Endothelial cell of umbilical vein (primary cell): ENCODE data around the gene MBLAC1. TPM values are rescaled to one million over a fixed set of nuclear protein-coding genes. Genes with fewer than 3 reads are reported as not detected.
"Not testable (repeated sequence)": the region's sequence is repeated elsewhere in the genome, so short reads cannot be mapped to it uniquely, and the experiment has no call there.

Experiments
- BruUV-seq: library from RNA; stranded (reverse); fragments of 400-500 nt; replicated peaks from 2 replicates; lab custom pipeline; 2021; lab: Mats Ljungman, UMichigan
- CTCF ChIA-PET: fragments of 300-600, 350-600 bp; sonication (Branson Sonifier 250); formaldehyde crosslinking; loops from one replicate; lab custom pipeline; 2021; ENCODE audit warnings: antibody characterized with exemption, inconsistent platforms; lab: Charles Lee
- POLR2A ChIA-PET: fragments of 300-600, 350-600 bp; sonication (Branson Sonifier 250); formaldehyde crosslinking; loops from one replicate; lab custom pipeline; 2021; ENCODE audit warnings: antibody characterized with exemption, inconsistent platforms; lab: Charles Lee
- DNase-seq: peaks from one replicate; pipeline ENCODE4 v3.0.0-alpha.2; 2011; ENCODE audit warnings: low read depth, low spot score
- FAIRE-seq: peaks from 2 replicates; lab custom pipeline; 2011; peaks lifted over from hg19 to GRCh38; lab: Jason Lieb, UNC
- H2AFZ ChIP-seq: 2 replicates; pipeline ENCODE4 v1.6.0; 2012; ENCODE audit warnings: low read depth, low read length, control low read depth, inconsistent platforms
- H3K27ac ChIP-seq: 2 replicates; pipeline ENCODE4 v1.5.1; 2011; ENCODE audit warnings: low read depth, mild to moderate bottlenecking, control low read depth, low read length, moderate library complexity; ENCODE audit not compliant: insufficient read depth
- H3K27me3 ChIP-seq, 2 experiments: 2 replicates each; pipeline versions ENCODE4 v1.6.0 to v1.6.1; 2011; ENCODE audit warnings: low read length in 2 of 2, mixed read lengths in 1 of 2; ENCODE audit not compliant: control insufficient read depth in 2 of 2, insufficient read depth in 2 of 2
- H3K36me3 ChIP-seq, 2 experiments: 2 replicates in 1 of 2; 3 replicates in 1 of 2; pipeline ENCODE4 v1.5.1; 2011; ENCODE audit warnings: low read length in 2 of 2, mild to moderate bottlenecking in 1 of 2, moderate library complexity in 1 of 2; ENCODE audit not compliant: control insufficient read depth in 2 of 2, insufficient read depth in 2 of 2; ENCODE audit errors: extremely low read depth in 1 of 2
- H3K4me1 ChIP-seq: 3 replicates; pipeline ENCODE4 v1.5.1; 2011; ENCODE audit warnings: mild to moderate bottlenecking, low read length; ENCODE audit not compliant: control insufficient read depth, insufficient read depth; ENCODE audit errors: extremely low read depth
- H3K4me2 ChIP-seq: 2 replicates; pipeline ENCODE4 v1.6.1; 2011; ENCODE audit warnings: low read length, control low read depth, mixed read lengths; ENCODE audit not compliant: insufficient read depth
- H3K4me3 ChIP-seq, 3 experiments: fragments of 200-600 bp in 1 of 3; sonication (generic), shearing (Covaris generic) in 1 of 3; replicated peaks in 1 of 3; 2 replicates each; pipeline ENCODE4 v1.5.1; 2011 to 2016; ENCODE audit warnings: control low read depth in 3 of 3, low read length in 3 of 3, mild to moderate bottlenecking in 2 of 3, inconsistent platforms in 1 of 3, low read depth in 1 of 3, moderate library complexity in 1 of 3; ENCODE audit not compliant: insufficient read depth in 1 of 3
- H3K79me2 ChIP-seq: 2 replicates; pipeline ENCODE4 v1.6.0; 2012; ENCODE audit warnings: low read length, inconsistent platforms; ENCODE audit not compliant: control insufficient read depth, insufficient read depth
- H3K9ac ChIP-seq: replicated peaks from 2 replicates; pipeline ENCODE3; 2011; ENCODE audit warnings: low read length, control low read depth; ENCODE audit not compliant: insufficient read depth; ENCODE audit errors: extremely low read depth
- H3K9me1 ChIP-seq: replicated peaks from 3 replicates; pipeline ENCODE4 v1.6.0; 2011; ENCODE audit warnings: mild to moderate bottlenecking, low read length; ENCODE audit not compliant: control insufficient read depth, insufficient read depth; ENCODE audit errors: extremely low read depth
- H3K9me3 ChIP-seq: replicated peaks from 2 replicates; pipeline ENCODE4 v1.5.1; 2012; ENCODE audit warnings: low read length, inconsistent platforms; ENCODE audit not compliant: control insufficient read depth, insufficient read depth
- H4K20me1 ChIP-seq: replicated peaks from 2 replicates; pipeline ENCODE3; 2011; ENCODE audit warnings: mild to moderate bottlenecking, low read length; ENCODE audit not compliant: control insufficient read depth, insufficient read depth; ENCODE audit errors: extremely low read depth
- CTCF ChIP-seq, 2 donors: IDR thresholded peaks; 1 replicate in 1 of 2; 2 replicates in 1 of 2; pipeline ENCODE4 v1.5.1; 2011; ENCODE audit warnings: low read length in 2 of 2, mild to moderate bottlenecking in 2 of 2, moderate library complexity in 2 of 2, control low read depth in 1 of 2, inconsistent platforms in 1 of 2, low read depth in 1 of 2; ENCODE audit not compliant: insufficient read depth in 1 of 2; ENCODE audit errors: extremely low read depth in 1 of 2
- EZH2 ChIP-seq: IDR thresholded peaks from 2 replicates; pipeline ENCODE4 v1.6.1; 2012; ENCODE audit warnings: borderline replicate concordance, low read depth, mild to moderate bottlenecking, moderate library complexity, low read length, inconsistent platforms; ENCODE audit not compliant: severe bottlenecking
- GATA2 ChIP-seq: IDR thresholded peaks from 2 replicates; pipeline ENCODE4 v1.7.0; 2011; ENCODE audit warnings: low read depth, mild to moderate bottlenecking, moderate library complexity, mixed read lengths, low read length; ENCODE audit not compliant: insufficient read length, insufficient read depth
- JUN ChIP-seq: IDR thresholded peaks from 2 replicates; pipeline ENCODE4 v1.6.1; 2011; ENCODE audit warnings: borderline replicate concordance, low read depth; ENCODE audit not compliant: insufficient read length, insufficient read depth
- MYC ChIP-seq: IDR thresholded peaks from one replicate; pipeline ENCODE4 v1.6.1; 2011; ENCODE audit warnings: mild to moderate bottlenecking, low read depth, low read length
- POLR2A ChIP-seq: IDR thresholded peaks from 2 replicates; pipeline ENCODE4 v1.6.1; 2012; ENCODE audit warnings: low read depth, mild to moderate bottlenecking, control low read depth, low read length
- POLR2AphosphoS5 ChIP-seq: IDR thresholded peaks from 2 replicates; pipeline ENCODE4 v1.6.1; 2012; ENCODE audit warnings: low read depth, mild to moderate bottlenecking, control low read depth, low read length, moderate library complexity; ENCODE audit not compliant: insufficient read depth
- dilution Hi-C: fragments of 300-500 bp; cut with MboI; formaldehyde crosslinking; loops from one replicate; pipeline ENCODE4 v1.15.0; 2019; ENCODE audit warnings: low sequenced_read_pairs; ENCODE audit not compliant: extremely low pct_ligation_motif_present
- intact Hi-C: fragments of 100-400 bp; cut with micrococcal nuclease; formaldehyde crosslinking; loops from one replicate; pipeline ENCODE4 v1.10.0; 2022
- polyA plus RNA-seq, 4 experiments: library from polyadenylated mRNA; depleted of rRNA in 3 of 4; stranded (reverse) in 3 of 4; unstranded in 1 of 4; fragments of >200 nt; gene quantifications; 2 replicates each; pipeline versions ENCODE4 v1.2.1 to v1.2.3, GENCODE V29; 2011 to 2012; ENCODE audit warnings: missing spikeins in 1 of 4
- total RNA-seq: library from RNA; stranded (reverse); gene quantifications from 2 replicates; pipeline ENCODE4 v1.2.3, GENCODE V29; 2021
- TF ChIP-seq, protein P1 (sequence below): IDR thresholded peaks from 2 replicates; pipeline ENCODE4 v1.6.1; 2011; ENCODE audit not compliant: insufficient read depth, insufficient read length

MBLAC1 gene
- total and polyA plus RNA-seq, 2 donors (not counting 3 experiments of a cell fraction or from before 2014, with no cell fraction given): 1.8 to 2.1 TPM

DNA sequence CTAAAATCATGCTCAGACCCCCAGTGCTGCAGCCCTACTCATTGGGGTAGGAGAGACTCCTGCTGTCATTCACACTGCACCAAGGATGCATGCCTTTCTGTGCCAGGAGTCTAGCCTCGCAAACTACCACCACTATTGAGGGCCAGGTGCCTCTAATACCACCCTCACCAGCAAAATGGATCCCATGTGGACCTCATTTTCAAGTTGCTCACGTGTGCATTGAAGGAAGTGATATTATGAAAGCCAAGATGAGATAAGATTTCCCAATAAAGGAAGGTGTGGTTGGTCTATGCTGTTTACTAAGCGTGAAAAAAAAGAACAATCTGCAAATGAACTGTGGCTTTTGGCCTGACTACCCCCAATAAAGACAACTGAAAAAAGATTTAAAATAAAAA, 14.8 kb downstream of the MBLAC1 start:
- FAIRE-seq (peak; percentile 42), DNase-seq (no peak)
- Histone ChIP-seq H3K4me2 (no peak overlapping the region), H3K9me1 (no peaks in the 10 kb centered on the region), H3K27ac (no peak overlapping the region), H3K9ac (no peak overlapping the region), H4K20me1 (no peaks in the 10 kb centered on the region), H3K79me2 (no peaks in the 10 kb centered on the region), H3K27me3 (peaks cover 0 to 3% of the 10 kb centered on the region in 2 experiments), H2AFZ (no peak overlapping the region), H3K4me1 (no peaks in the 10 kb centered on the region), H3K9me3 (no peaks in the 10 kb centered on the region), H3K4me3 (no peak overlapping the region), H3K36me3 (no peaks in the 10 kb centered on the region)
- BruUV-seq: no TSS peak
- dilution Hi-C loops: no loop called here
- POLR2A ChIA-PET: no interaction called here
- intact Hi-C loops: loop anchor here (10.0 kb wide), 1 partner anchor 913 kb away; no protein-coding TSS in a partner anchor
- CTCF ChIA-PET: interaction anchor here (1.1 to 1.8 kb wide), 4 partner anchors 9 to 266 kb away, joined by 3 to 14 read pairs (median 6); no protein-coding TSS in a partner anchor
- TF ChIP-seq MYC (no peak), JUN (no peak), POLR2A (no peak)

DNA sequence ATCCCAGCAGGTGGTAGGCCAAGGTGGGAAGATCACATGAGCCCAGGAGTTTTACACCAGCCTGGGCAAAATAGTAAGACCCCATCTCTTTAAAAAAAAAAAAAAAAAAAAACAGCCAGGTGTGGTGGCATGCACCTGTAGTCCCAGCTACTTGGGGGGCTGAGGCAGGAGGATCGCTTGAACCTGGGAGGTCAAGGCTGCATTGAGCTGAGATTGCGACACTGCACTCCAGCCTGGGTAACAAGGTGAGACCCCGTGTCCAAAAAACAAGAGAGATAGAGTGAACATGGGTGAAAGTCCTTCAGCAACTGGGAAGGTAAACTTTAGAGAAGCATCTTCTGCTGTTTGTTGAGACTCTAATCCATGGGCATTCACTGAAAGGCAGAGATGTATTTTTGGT, 15.7 kb downstream of the MBLAC1 start:
- Histone ChIP-seq H4K20me1 (no peaks in the 10 kb centered on the region), H3K27ac (no peak overlapping the region), H3K79me2 (no peaks in the 10 kb centered on the region), H3K9me1 (no peaks in the 10 kb centered on the region), H2AFZ (no peak overlapping the region), H3K4me2 (no peak overlapping the region), H3K9ac (no peak overlapping the region), H3K9me3 (no peaks in the 10 kb centered on the region), H3K4me3 (no peak overlapping the region), H3K27me3 (peaks cover 0 to 3% of the 10 kb centered on the region in 2 experiments), H3K4me1 (no peaks in the 10 kb centered on the region), H3K36me3 (no peaks in the 10 kb centered on the region)
- TF ChIP-seq MYC (no peak), CTCF (IDR thresholded peaks at IDR 0.05; ENCODE audit: extremely low read depth in 1 of 2, insufficient read depth in 1 of 2, low read depth in 1 of 2, low read length in 2 of 2) (no peak), GATA2 (no peak), POLR2AphosphoS5 (no peak), JUN (no peak), EZH2 (no peak), POLR2A (no peak)
- TF ChIP-seq, protein P1, sequence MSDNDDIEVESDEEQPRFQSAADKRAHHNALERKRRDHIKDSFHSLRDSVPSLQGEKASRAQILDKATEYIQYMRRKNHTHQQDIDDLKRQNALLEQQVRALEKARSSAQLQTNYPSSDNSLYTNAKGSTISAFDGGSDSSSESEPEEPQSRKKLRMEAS: no peak
- dilution Hi-C loops: no loop called here
- POLR2A ChIA-PET: no interaction called here
- intact Hi-C loops: loop anchor here (10.0 kb wide), 1 partner anchor 912 kb away; no protein-coding TSS in a partner anchor
- BruUV-seq: no TSS peak
- CTCF ChIA-PET: interaction anchor here (1.1 to 1.6 kb wide), 3 partner anchors 9 to 265 kb away, joined by 4 to 8 read pairs (median 6); no protein-coding TSS in a partner anchor
- no peak for DNase-seq
- FAIRE-seq: no peak

GRCh38 chr7:100146350-100146749, 19.6 kb downstream of the MBLAC1 start:
- DNase-seq, H3K36me3 ChIP-seq, H3K4me3 ChIP-seq, H3K9ac ChIP-seq, H2AFZ ChIP-seq, H3K4me1 ChIP-seq, H3K27me3 ChIP-seq, FAIRE-seq, H3K9me1 ChIP-seq, H3K27ac ChIP-seq, H3K9me3 ChIP-seq, dilution Hi-C loops, BruUV-seq, POLR2A ChIA-PET, H4K20me1 ChIP-seq, H3K4me2 ChIP-seq: not testable (repeated sequence)
- CTCF ChIA-PET: interaction anchor here (1.5 to 1.7 kb wide), 2 partner anchors 14 to 15 kb away, joined by 4 to 5 read pairs; no protein-coding TSS in a partner anchor
- intact Hi-C loops: loop anchor here (10.0 kb wide), 1 partner anchor 908 kb away; no protein-coding TSS in a partner anchor
- H3K79me2 ChIP-seq: peaks cover 13% of the 10 kb centered on the region
